Islet precursor cell (in vitro differentiated cells): Measurements from ENCODE around the gene ETV4.

Experiments
- DNase-seq: peaks from one replicate; pipeline ENCODE4 v3.0.0-alpha.2; 2018

Gene ETV4

GRCh38 chr17:43572368-43572980 lies 26.3 kb upstream of the ETV4 start:
- peak; percentile 84 for DNase-seq

- DNase-seq = no peak
These were observed 24.4 kb upstream of the ETV4 start for GRCh38 chr17:43570518-43570928.

- DNase-seq = no peak
These were observed 22.5 kb upstream of the ETV4 start for GRCh38 chr17:43568506-43569082.

- DNase-seq = no peak
These were observed 17.8 kb upstream of the ETV4 start for GRCh38 chr17:43563600-43564594.

- DNase-seq = peak; percentile 81
These were observed 16.8 kb upstream of the ETV4 start for GRCh38 chr17:43562679-43563599.

- no peak for DNase-seq
These were observed 14.6 kb upstream of the ETV4 start for GRCh38 chr17:43560461-43561427.

GRCh38 chr17:43559161-43559816 lies 13.1 kb upstream of the ETV4 start:
- DNase-seq = peak; percentile 83

GRCh38 chr17:43558805-43559160 lies 12.6 kb upstream of the ETV4 start:
- no peak for DNase-seq

- peak; percentile 84 for DNase-seq
These were observed 10.2 kb upstream of the ETV4 start for GRCh38 chr17:43556292-43556691.

- no peak for DNase-seq
These were observed 8.7 kb upstream of the ETV4 start for GRCh38 chr17:43554857-43555256.

- DNase-seq = no peak
These were observed 7.4 kb upstream of the ETV4 start for GRCh38 chr17:43553573-43553972.

- DNase-seq = no peak
These were observed 6.2 kb upstream of the ETV4 start for GRCh38 chr17:43552229-43552837.

GRCh38 chr17:43550754-43551153 lies 4.6 kb upstream of the ETV4 start:
- no peak for DNase-seq

- no peak for DNase-seq
These were observed 3.4 kb upstream of the ETV4 start for GRCh38 chr17:43549496-43549895.

GRCh38 chr17:43548689-43549379 lies 2.7 kb upstream of the ETV4 start:
- peak; percentile 75 for DNase-seq

GRCh38 chr17:43547659-43548256 lies 1.6 kb upstream of the ETV4 start:
- no peak for DNase-seq

- DNase-seq = no peak
These were observed 1.0 kb upstream of the ETV4 start for GRCh38 chr17:43547189-43547550.

GRCh38 chr17:43545383-43545632 lies 832 bp downstream of the ETV4 start:
- DNase-seq = no peak

GRCh38 chr17:43543771-43544575 lies 2.2 kb downstream of the ETV4 start:
- no peak for DNase-seq
